RWPE2 (cell line): ENCODE measurements around the gene RFXANK.
"Not testable (repeated sequence)": the region's sequence is repeated elsewhere in the genome, so short reads cannot be mapped to it uniquely, and the experiment has no call there.

Source experiments
- ATAC-seq: fragments of 200-7000 bp; cut with Tn5 transposase; 3 replicates; pipeline ENCODE4 v1.9.1; 2021; ENCODE audit warnings: low read depth
- DNase-seq: peaks from one replicate; pipeline ENCODE4 v3.0.0-alpha.2; 2020; ENCODE audit warnings: low spot score
- H3K27ac ChIP-seq: fragments of 450-650 bp; 2 replicates; pipeline ENCODE4 v1.5.1; 2017; ENCODE audit warnings: mild to moderate bottlenecking; ENCODE audit not compliant: poor library complexity, severe bottlenecking
- H3K27me3 ChIP-seq: fragments of 250-450 bp; sonication (Bioruptor Pico); 2 replicates; pipeline ENCODE4 v1.5.1; 2021; ENCODE audit warnings: mild to moderate bottlenecking, moderate library complexity; ENCODE audit not compliant: insufficient read depth, poor library complexity, severe bottlenecking
- H3K36me3 ChIP-seq: fragments of 250-450 bp; sonication (Bioruptor Pico); 2 replicates; pipeline ENCODE4 v1.5.1; 2020; ENCODE audit warnings: low read depth, mild to moderate bottlenecking, moderate library complexity
- H3K4me1 ChIP-seq: fragments of 250-450 bp; sonication (Bioruptor Pico); 2 replicates; pipeline ENCODE4 v1.5.1; 2021; ENCODE audit warnings: mild to moderate bottlenecking, moderate library complexity; ENCODE audit not compliant: insufficient read depth, poor library complexity, severe bottlenecking
- H3K4me3 ChIP-seq: fragments of 250-450 bp; sonication (Bioruptor Pico); 2 replicates; pipeline ENCODE4 v1.5.1; 2021; ENCODE audit warnings: mild to moderate bottlenecking, moderate library complexity; ENCODE audit not compliant: severe bottlenecking
- H3K9me3 ChIP-seq: fragments of 250-450 bp; sonication (Bioruptor Pico); 2 replicates; pipeline ENCODE4 v1.5.1; 2021; ENCODE audit warnings: mild to moderate bottlenecking, moderate library complexity; ENCODE audit not compliant: severe bottlenecking
- CTCF ChIP-seq: fragments of 450-650 bp; IDR thresholded peaks from one replicate; pipeline ENCODE4 v1.5.1; 2017; ENCODE audit warnings: mild to moderate bottlenecking, moderate library complexity; ENCODE audit not compliant: poor library complexity, severe bottlenecking

Gene RFXANK

GRCh38 chr19:19217099-19217498 is 25.0 kb downstream of the RFXANK start:
- no peaks in the 10 kb centered on the region for H3K36me3 ChIP-seq
- peaks cover 15% of the 10 kb centered on the region for H3K27me3 ChIP-seq
- H3K4me3 ChIP-seq: no peak overlapping the region
- ATAC-seq (no peak), DNase-seq (no peak)
- H3K9me3 ChIP-seq: no peaks in the 10 kb centered on the region
- no peak for TF ChIP-seq CTCF
- no peak overlapping the region for H3K27ac ChIP-seq
- no peaks in the 10 kb centered on the region for H3K4me1 ChIP-seq

DNA sequence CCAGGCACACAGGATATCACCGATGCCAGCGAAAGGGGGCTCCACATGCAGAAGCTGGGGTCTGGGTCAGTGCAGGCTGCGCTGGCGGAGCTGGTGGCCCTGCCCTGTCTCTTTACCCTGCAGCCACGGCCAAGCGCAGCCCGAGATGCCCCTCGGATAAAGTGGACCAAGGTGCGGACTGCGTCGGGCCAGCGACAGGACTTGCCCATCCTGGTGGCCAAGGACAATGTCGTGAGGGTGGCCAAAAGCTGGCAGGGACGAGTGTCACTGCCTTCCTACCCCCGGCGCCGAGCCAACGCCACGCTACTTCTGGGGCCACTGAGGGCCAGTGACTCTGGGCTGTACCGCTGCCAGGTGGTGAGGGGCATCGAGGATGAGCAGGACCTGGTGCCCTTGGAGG is 26.9 kb downstream of the RFXANK start:
- ATAC-seq: no peak
- no peak for TF ChIP-seq CTCF
- H3K27ac ChIP-seq: no peak overlapping the region
- no peaks in the 10 kb centered on the region for H3K4me1 ChIP-seq
- H3K9me3 ChIP-seq: no peaks in the 10 kb centered on the region
- no peaks in the 10 kb centered on the region for H3K36me3 ChIP-seq
- H3K4me3 ChIP-seq: no peak overlapping the region
- peaks cover 5% of the 10 kb centered on the region for H3K27me3 ChIP-seq
- no peak for DNase-seq

GRCh38 chr19:19221000-19221399 is 28.9 kb downstream of the RFXANK start:
- not testable (repeated sequence) for H3K4me1 ChIP-seq, H3K36me3 ChIP-seq, H3K27ac ChIP-seq, H3K27me3 ChIP-seq, ATAC-seq, DNase-seq, H3K4me3 ChIP-seq, H3K9me3 ChIP-seq

DNA sequence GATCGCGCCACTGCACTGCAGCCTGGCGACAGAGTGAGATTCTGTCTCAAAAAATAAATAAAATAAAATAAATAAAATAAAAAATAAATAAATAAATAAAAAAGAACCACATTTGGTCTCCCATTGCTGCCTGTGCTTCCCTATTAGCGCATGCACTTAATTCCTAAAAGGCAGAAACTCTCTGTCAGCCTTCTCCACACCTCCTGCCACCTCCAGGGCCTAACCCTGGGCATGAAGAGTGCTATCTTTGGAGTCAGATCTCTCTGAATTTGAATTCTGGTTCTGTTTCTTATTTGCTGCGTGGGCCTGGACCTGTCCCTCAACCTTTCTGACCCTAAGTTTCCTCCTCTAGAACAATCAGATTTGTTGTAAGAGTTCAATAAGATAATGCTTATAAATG is 31.0 kb downstream of the RFXANK start:
- peaks cover 7% of the 10 kb centered on the region for H3K27me3 ChIP-seq
- H3K4me3 ChIP-seq: no peak overlapping the region
- H3K27ac ChIP-seq: no peak overlapping the region
- no peaks in the 10 kb centered on the region for H3K9me3 ChIP-seq
- H3K36me3 ChIP-seq: no peaks in the 10 kb centered on the region
- no peaks in the 10 kb centered on the region for H3K4me1 ChIP-seq
- no peak for ATAC-seq
- no peak for TF ChIP-seq CTCF
- no peak for DNase-seq

DNA sequence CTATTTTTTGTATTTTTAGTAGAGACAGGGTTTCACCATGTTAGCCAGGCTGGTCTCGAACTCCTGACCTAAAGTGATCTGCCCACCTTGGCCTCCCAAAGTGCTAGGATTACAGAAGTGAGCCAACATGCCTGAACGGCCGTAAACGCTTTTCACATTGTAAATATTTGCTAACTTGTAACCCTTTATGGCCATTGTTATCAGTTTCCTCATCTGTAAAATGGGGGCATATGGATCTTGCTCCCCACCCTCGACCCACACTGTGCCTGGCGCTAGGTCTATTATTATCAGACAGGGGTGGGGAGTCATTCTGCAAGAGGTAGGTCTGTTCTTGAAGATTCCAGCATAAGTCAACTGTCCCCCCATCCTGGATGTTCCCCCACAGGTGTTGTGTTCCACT is 31.6 kb downstream of the RFXANK start:
- DNase-seq (no peak), ATAC-seq (no peak)
- TF ChIP-seq CTCF: no peak
- Histone ChIP-seq H3K9me3 (no peaks in the 10 kb centered on the region), H3K27me3 (peaks cover 7% of the 10 kb centered on the region), H3K36me3 (no peaks in the 10 kb centered on the region), H3K4me1 (no peaks in the 10 kb centered on the region), H3K4me3 (no peak overlapping the region), H3K27ac (no peak overlapping the region)
